H1 (cell line): ENCODE measurements around the gene MAP3K1. TPM values are rescaled to one million over a fixed set of nuclear protein-coding genes. Genes with fewer than 3 reads are reported as not detected.

ENCODE experiments used
- CTCF ChIA-PET: fragments of 300-600 bp; sonication (Branson Sonifier 250); formaldehyde crosslinking; loops from one replicate; lab custom pipeline; 2021; ENCODE audit not compliant: partially characterized antibody; lab: Charles Lee
- POLR2A ChIA-PET: fragments of 300-600 bp; sonication (Branson Sonifier 250); formaldehyde crosslinking; loops from one replicate; lab custom pipeline; 2021; ENCODE audit warnings: inconsistent platforms; ENCODE audit not compliant: partially characterized antibody; lab: Charles Lee
- DNase-seq, 2 experiments: peaks; one replicate each; pipeline versions ENCODE4 v3.0.0 to v3.0.0-alpha.2; 2010 to 2022; ENCODE audit warnings: low spot score in 2 of 2, low read depth in 1 of 2, mixed read lengths in 1 of 2
- FAIRE-seq: peaks from 2 replicates; lab custom pipeline; 2011; peaks lifted over from hg19 to GRCh38; lab: Jason Lieb, UNC
- H2AFZ ChIP-seq: 2 replicates; pipeline ENCODE4 v1.8.1; 2012; ENCODE audit warnings: low read length, inconsistent platforms
- H2AK5ac ChIP-seq: 2 replicates; pipeline ENCODE4 v1.6.1; 2013; ENCODE audit warnings: low read depth, low read length
- H2BK120ac ChIP-seq: replicated peaks from 2 replicates; pipeline ENCODE3; 2013; ENCODE audit warnings: low read depth, low read length, inconsistent platforms
- H2BK12ac ChIP-seq: 2 replicates; pipeline ENCODE4 v1.6.1; 2013; ENCODE audit warnings: low read depth, low read length
- H2BK15ac ChIP-seq: 2 replicates; pipeline ENCODE4 v1.6.1; 2013; ENCODE audit warnings: low read length
- H2BK20ac ChIP-seq: 2 replicates; pipeline ENCODE4 v1.6.1; 2013; ENCODE audit warnings: low read length
- H2BK5ac ChIP-seq: 2 replicates; pipeline ENCODE4 v1.6.1; 2013; ENCODE audit warnings: low read depth, low read length
- H3K14ac ChIP-seq: 2 replicates; pipeline ENCODE4 v1.6.1; 2013; ENCODE audit warnings: inconsistent platforms; ENCODE audit not compliant: insufficient read length
- H3K18ac ChIP-seq: 2 replicates; pipeline ENCODE4 v1.6.1; 2013; ENCODE audit warnings: low read length; ENCODE audit errors: extremely low read depth
- H3K23ac ChIP-seq: 2 replicates; pipeline ENCODE4 v1.6.1; 2013; ENCODE audit warnings: inconsistent platforms; ENCODE audit not compliant: insufficient read length
- H3K23me2 ChIP-seq: 2 replicates; pipeline ENCODE4 v1.6.1; 2013; ENCODE audit warnings: low read depth, low read length
- H3K27ac ChIP-seq: 2 replicates; pipeline ENCODE4 v1.6.1; 2011; ENCODE audit warnings: low read depth, low read length, inconsistent platforms
- H3K27me3 ChIP-seq, 4 experiments: replicated peaks in 1 of 4; 1 replicate in 1 of 4; 2 replicates in 3 of 4; pipeline versions ENCODE4 v1.6.1 to v1.8.1; 2011 to 2013; ENCODE audit warnings: low read length in 3 of 4, mild to moderate bottlenecking in 3 of 4, inconsistent platforms in 2 of 4, mixed read lengths in 2 of 4, moderate library complexity in 1 of 4; ENCODE audit not compliant: control insufficient read depth in 3 of 4, insufficient read depth in 3 of 4; ENCODE audit errors: extremely low read depth in 1 of 4
- H3K36me3 ChIP-seq, 4 experiments: 2 replicates each; pipeline versions ENCODE4 v1.6.1 to v1.8.1; 2011 to 2013; ENCODE audit warnings: mild to moderate bottlenecking in 4 of 4, low read length in 3 of 4, moderate library complexity in 2 of 4, control low read depth in 1 of 4, inconsistent platforms in 1 of 4; ENCODE audit not compliant: insufficient read depth in 4 of 4, control insufficient read depth in 2 of 4
- H3K4ac ChIP-seq: replicated peaks from 2 replicates; pipeline ENCODE3; 2013; ENCODE audit warnings: low read length, low read depth, mixed read lengths, inconsistent platforms; ENCODE audit not compliant: insufficient read length
- H3K4me1 ChIP-seq, 4 experiments: replicated peaks in 1 of 4; 1 replicate in 1 of 4; 2 replicates in 3 of 4; pipeline versions ENCODE4 v1.6.1 to v1.8.1; 2011 to 2013; ENCODE audit warnings: low read length in 3 of 4, inconsistent platforms in 2 of 4, mixed read lengths in 1 of 4; ENCODE audit not compliant: insufficient read depth in 4 of 4, control insufficient read depth in 3 of 4
- H3K4me2 ChIP-seq, 2 experiments: 2 replicates each; pipeline versions ENCODE4 v1.6.1 to v1.8.1; 2011 to 2013; ENCODE audit warnings: low read depth in 2 of 2, low read length in 2 of 2, control low read depth in 1 of 2, inconsistent platforms in 1 of 2, mild to moderate bottlenecking in 1 of 2; ENCODE audit not compliant: insufficient read depth in 1 of 2
- H3K4me3 ChIP-seq, 4 experiments: fragments of 200-600, 300-600 bp in 1 of 4; sonication (generic), shearing (Covaris generic), sonication (Bioruptor Twin) in 1 of 4; 2 replicates each; pipeline versions ENCODE4 v1.5.1 to v1.8.1; 2011 to 2016; ENCODE audit warnings: low read length in 4 of 4, low read depth in 3 of 4, control low read depth in 2 of 4, inconsistent platforms in 2 of 4, mild to moderate bottlenecking in 2 of 4, mixed read lengths in 1 of 4, moderate library complexity in 1 of 4; ENCODE audit not compliant: insufficient read depth in 2 of 4; ENCODE audit errors: extremely low read depth in 1 of 4
- H3K56ac ChIP-seq: replicated peaks from 2 replicates; pipeline ENCODE3; 2013; ENCODE audit warnings: low read depth, mild to moderate bottlenecking, mixed read lengths, low read length, inconsistent platforms; ENCODE audit not compliant: insufficient read length
- H3K79me1 ChIP-seq: 2 replicates; pipeline ENCODE4 v1.6.1; 2013; ENCODE audit warnings: low read depth, low read length, control low read depth
- H3K79me2 ChIP-seq, 2 experiments: 2 replicates each; pipeline versions ENCODE4 v1.6.1 to v1.8.1; 2012 to 2013; ENCODE audit warnings: low read length in 2 of 2, mild to moderate bottlenecking in 2 of 2, inconsistent platforms in 1 of 2; ENCODE audit not compliant: insufficient read depth in 2 of 2, control insufficient read depth in 1 of 2
- H3K9ac ChIP-seq, 4 experiments: replicated peaks in 1 of 4; 1 replicate in 1 of 4; 2 replicates in 3 of 4; pipeline versions ENCODE4 v1.6.1 to v1.8.1; 2011 to 2013; ENCODE audit warnings: low read depth in 3 of 4, low read length in 3 of 4, control low read depth in 2 of 4, mild to moderate bottlenecking in 2 of 4, moderate library complexity in 2 of 4, inconsistent platforms in 1 of 4; ENCODE audit errors: extremely low read depth in 1 of 4
- H3K9me3 ChIP-seq, 2 experiments: 2 replicates each; pipeline versions ENCODE4 v1.6.1 to v1.8.1; 2012 to 2013; ENCODE audit warnings: mild to moderate bottlenecking in 2 of 2, moderate library complexity in 2 of 2, control low read depth in 1 of 2, inconsistent platforms in 1 of 2, low read depth in 1 of 2, low read length in 1 of 2, mixed read lengths in 1 of 2; ENCODE audit not compliant: insufficient read depth in 2 of 2
- H4K20me1 ChIP-seq, 2 experiments: replicated peaks in 1 of 2; 2 replicates each; pipeline versions ENCODE3 to v1.8.1; 2011 to 2013; ENCODE audit warnings: inconsistent platforms in 2 of 2, low read length in 2 of 2, mild to moderate bottlenecking in 1 of 2; ENCODE audit not compliant: insufficient read depth in 2 of 2, control insufficient read depth in 1 of 2
- H4K5ac ChIP-seq: 2 replicates; pipeline ENCODE4 v1.6.1; 2013; ENCODE audit warnings: low read length, low read depth, mixed read lengths, inconsistent platforms; ENCODE audit not compliant: insufficient read length
- H4K8ac ChIP-seq: 2 replicates; pipeline ENCODE4 v1.8.0; 2013; ENCODE audit warnings: mild to moderate bottlenecking, moderate library complexity, low read length, inconsistent platforms; ENCODE audit not compliant: insufficient read depth; ENCODE audit errors: extremely low read depth
- H4K91ac ChIP-seq: replicated peaks from 2 replicates; pipeline ENCODE3; 2013; ENCODE audit warnings: low read length, mixed read lengths, inconsistent platforms; ENCODE audit not compliant: insufficient read length
- CTCF ChIP-seq, 3 experiments: IDR thresholded peaks; 1 replicate in 2 of 3; 2 replicates in 1 of 3; pipeline versions ENCODE4 v1.5.1 to v1.6.1; 2011; ENCODE audit warnings: low read length in 3 of 3, mild to moderate bottlenecking in 3 of 3, inconsistent platforms in 2 of 3, low read depth in 1 of 3, moderate library complexity in 1 of 3; ENCODE audit not compliant: insufficient read depth in 1 of 3; ENCODE audit errors: control extremely low read depth in 1 of 3
- RAD21 ChIP-seq, 2 experiments: IDR thresholded peaks in 1 of 2; conservative IDR thresholded peaks in 1 of 2; 2 replicates each; pipeline ENCODE4 v1.6.1; 2011; ENCODE audit warnings: low read depth in 2 of 2, low read length in 2 of 2, improper control_type of control experiment in 1 of 2, inconsistent platforms in 1 of 2, mild to moderate bottlenecking in 1 of 2, moderate library complexity in 1 of 2
- TAF1 ChIP-seq: IDR thresholded peaks from 2 replicates; pipeline ENCODE4 v1.6.1; 2011; ENCODE audit warnings: mild to moderate bottlenecking, low read depth, low read length
- TBP ChIP-seq: IDR thresholded peaks from 2 replicates; pipeline ENCODE4 v1.6.1; 2011; ENCODE audit warnings: low read depth, low read length, improper control_type of control experiment
- WGBS, 2 experiments: shearing (Covaris generic) in 1 of 2; methylation state at CpG; one replicate each; pipeline versions ENCODE4 v1.1.6 to v1.1.7; 2013 to 2015; ENCODE audit warnings: low lambda C conversion rate in 2 of 2, mixed read lengths in 2 of 2, inconsistent platforms in 1 of 2, low coverage in 1 of 2, missing lambda C conversion rate in 1 of 2; ENCODE audit not compliant: insufficient replicate concordance in 2 of 2, insufficient coverage in 1 of 2, insufficient read length in 1 of 2; ENCODE audit errors: extremely low coverage in 1 of 2, missing lambda C conversion rate in 1 of 2; 5-methylcytosine and 5-hydroxymethylcytosine counted together
- polyA plus RNA-seq, 7 experiments: library from polyadenylated mRNA; depleted of rRNA in 3 of 7; stranded (reverse) in 5 of 7; unstranded in 2 of 7; fragments of >200 nt in 5 of 7; fragments of 200-250 nt in 2 of 7; gene quantifications; 1 replicate in 5 of 7; 2 replicates in 1 of 7; 4 replicates in 1 of 7; pipeline versions ENCODE4 v1.2.1 to v1.2.3, GENCODE V29; 2011 to 2013; ENCODE audit warnings: missing spikeins in 2 of 7, mixed read lengths in 2 of 7
- total RNA-seq: library from RNA; stranded (reverse); fragmentation: NEBNext Ultra II Directional; extraction: Animal tissue kit (Norgen Biotek cat#: 25700); gene quantifications from 2 replicates; pipeline ENCODE4 v1.2.1, GENCODE V29; 2021

Gene MAP3K1
- total and polyA plus RNA-seq, 2 of the 8 experiments (the other 6 are each of a cell fraction or from before 2014, with no cell fraction given) = 3.9 to 11.8 TPM

DNA sequence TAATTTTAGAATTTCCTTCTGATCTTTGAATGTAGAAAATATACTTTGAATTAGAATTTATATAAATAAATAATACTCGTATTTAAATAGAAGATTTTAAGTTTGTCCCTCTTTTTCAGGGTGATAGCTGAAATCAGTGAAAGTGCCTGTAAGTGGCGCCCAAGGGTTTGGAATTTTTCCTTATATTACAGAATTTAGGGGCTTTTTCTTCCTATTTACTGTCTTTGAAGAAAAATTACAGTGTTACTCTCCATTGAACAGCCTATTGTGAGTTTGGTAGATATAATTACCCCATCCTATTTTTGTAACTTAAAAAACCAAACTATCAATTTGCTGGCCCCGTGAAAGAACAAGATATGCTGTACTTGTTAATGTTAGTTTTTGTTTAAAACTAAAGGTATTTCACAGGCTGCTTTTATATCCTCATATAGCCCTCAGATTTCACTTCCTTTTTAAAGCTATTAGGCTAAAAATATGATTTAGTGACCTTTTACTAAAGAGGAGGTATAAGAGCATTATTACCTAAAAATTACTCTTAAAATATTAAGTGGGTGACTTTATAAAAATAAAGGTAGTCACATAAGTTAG, 3.2 kb downstream of the MAP3K1 start:
- FAIRE-seq (no peak), DNase-seq (no peak)
- Histone ChIP-seq H3K4me1 (peaks cover 0 to 8% (median 2%) of the 10 kb centered on the region in 4 experiments; a peak in 5 of 7 replicates), H3K56ac (no peak overlapping the region), H4K91ac (no peak overlapping the region), H4K5ac (no peak overlapping the region), H3K79me1 (no peaks in the 10 kb centered on the region), H3K79me2 (peaks cover 0 to 61% of the 10 kb centered on the region in 2 experiments; a peak in 2 of 4 replicates), H3K36me3 (no peaks in the 10 kb centered on the region), H3K23ac (no peak overlapping the region), H4K8ac (no peak overlapping the region), H3K9me3 (no peaks in the 10 kb centered on the region), H3K9ac (no peak overlapping the region), H3K14ac (no peak overlapping the region), H3K23me2 (peaks cover 14% of the 10 kb centered on the region), H3K4me2 (no peak overlapping the region), H2AFZ (no peak overlapping the region), H4K20me1 (peaks cover 0 to 10% of the 10 kb centered on the region in 2 experiments), H2BK12ac (no peak overlapping the region), H2BK15ac (no peak overlapping the region), H3K4me3 (no peak overlapping the region), H3K18ac (no peak overlapping the region), H2AK5ac (no peak overlapping the region), H3K4ac (no peak overlapping the region), H2BK5ac (no peak overlapping the region), H2BK20ac (no peak overlapping the region), H3K27ac (no peak overlapping the region), H3K27me3 (peaks cover 0 to 2% (median 0%) of the 10 kb centered on the region in 4 experiments; a peak in 1 of 7 replicates), H2BK120ac (no peak overlapping the region)
- 65% methylated on average over 3 of the region's 3 CpGs; no CpG with 5 or more reads in 1 of the 2 experiments for WGBS, 2 experiments
- CTCF ChIA-PET = interaction anchor here (0.7 to 2.1 kb wide), 6 partner anchors 9 to 554 kb away, joined by 3 to 8 read pairs (median 4); no protein-coding TSS in a partner anchor
- POLR2A ChIA-PET = no interaction called here
- peak; percentile 26 to 39; a peak in 3 of 4 replicates for TF ChIP-seq RAD21 (IDR thresholded peaks at IDR 0.05 in 1 of 2, conservative IDR thresholded peaks at IDR 0.05 in 1 of 2; ENCODE audit: low read depth in 2 of 2, low read length in 2 of 2)
- TF ChIP-seq TBP = no peak
- TF ChIP-seq TAF1 = no peak
- peak in 2 of 3 experiments; percentile 10 to 15; a peak in 2 of 4 replicates for TF ChIP-seq CTCF (IDR thresholded peaks at IDR 0.05; ENCODE audit: control extremely low read depth in 1 of 3, insufficient read depth in 1 of 3, low read depth in 1 of 3, low read length in 3 of 3)
